ENCODE results near the gene MCM3.

MCM3 gene

GRCh38 chr6:52304983-52305390, 20.4 kb upstream of the MCM3 start:
- TF ChIP-seq CTCF (IDR thresholded peaks at IDR 0.05; ENCODE audit: insufficient read depth, low read depth, low read length, missing control alignments): no peak
- H3K4me3 ChIP-seq (ENCODE audit: low read length): no peak overlapping the region
- DNase-seq (ENCODE audit: low read depth): no peak

- H3K4me3 ChIP-seq (ENCODE audit: low read length): no peak overlapping the region
- no peak for TF ChIP-seq CTCF (IDR thresholded peaks at IDR 0.05; ENCODE audit: insufficient read depth, low read depth, low read length, missing control alignments)
- no peak for DNase-seq (ENCODE audit: low read depth)
These were observed 18.6 kb upstream of the MCM3 start for GRCh38 chr6:52303178-52303577.

GRCh38 chr6:52301326-52301725, 16.8 kb upstream of the MCM3 start:
- H3K4me3 ChIP-seq (ENCODE audit: low read length): no peak overlapping the region
- no peak for TF ChIP-seq CTCF (IDR thresholded peaks at IDR 0.05; ENCODE audit: insufficient read depth, low read depth, low read length, missing control alignments)
- no peak for DNase-seq (ENCODE audit: low read depth)

GRCh38 chr6:52300489-52300931, 16.0 kb upstream of the MCM3 start:
- DNase-seq (ENCODE audit: low read depth): no peak
- H3K4me3 ChIP-seq (ENCODE audit: low read length): no peak overlapping the region
- TF ChIP-seq CTCF (IDR thresholded peaks at IDR 0.05; ENCODE audit: insufficient read depth, low read depth, low read length, missing control alignments): no peak

GRCh38 chr6:52299653-52300052, 15.1 kb upstream of the MCM3 start:
- no peak overlapping the region for H3K4me3 ChIP-seq (ENCODE audit: low read length)
- no peak for TF ChIP-seq CTCF (IDR thresholded peaks at IDR 0.05; ENCODE audit: insufficient read depth, low read depth, low read length, missing control alignments)
- no peak for DNase-seq (ENCODE audit: low read depth)

GRCh38 chr6:52297433-52297832, 12.9 kb upstream of the MCM3 start:
- DNase-seq (ENCODE audit: low read depth): no peak
- H3K4me3 ChIP-seq (ENCODE audit: low read length): no peak overlapping the region
- no peak for TF ChIP-seq CTCF (IDR thresholded peaks at IDR 0.05; ENCODE audit: insufficient read depth, low read depth, low read length, missing control alignments)

GRCh38 chr6:52293067-52293466, 8.5 kb upstream of the MCM3 start:
- no peak for DNase-seq (ENCODE audit: low read depth)
- no peak overlapping the region for H3K4me3 ChIP-seq (ENCODE audit: low read length)
- TF ChIP-seq CTCF (IDR thresholded peaks at IDR 0.05; ENCODE audit: insufficient read depth, low read depth, low read length, missing control alignments): no peak

All from epithelial cell of esophagus (primary cell).